A673 (cell line): Measurements from ENCODE around the gene SLC1A5.

Experiments
- CTCF ChIP-seq: fragments of 300-800, 200-600 bp; sonication (generic); conservative IDR thresholded peaks from 2 replicates; pipeline ENCODE4 v1.5.1; 2017; ENCODE audit warnings: low read depth, mild to moderate bottlenecking, antibody characterized with exemption, low read length, moderate library complexity, mixed read lengths
- EZH2 ChIP-seq: fragments of 200-600 bp; sonication (generic); IDR thresholded peaks from 2 replicates; pipeline ENCODE4 v1.6.1; 2017; ENCODE audit warnings: borderline replicate concordance, low read depth, mild to moderate bottlenecking, mixed read lengths, antibody characterized with exemption, low read length; ENCODE audit not compliant: poor library complexity, severe bottlenecking

- no peak for TF ChIP-seq CTCF
- TF ChIP-seq EZH2: no peak
Observed at GRCh38 chr19:46730187-46730586, 58.2 kb downstream of the SLC1A5 start.
